RCC 7860 (cell line): ENCODE measurements around the gene GORASP2.

Experiments used
- DNase-seq: peaks from one replicate; pipeline ENCODE4 v3.0.0-alpha.2; 2015; ENCODE audit warnings: low spot score
- FAIRE-seq: peaks from 2 replicates; lab custom pipeline; 2012; peaks lifted over from hg19 to GRCh38; lab: Jason Lieb, UNC

The GORASP2 gene

DNA sequence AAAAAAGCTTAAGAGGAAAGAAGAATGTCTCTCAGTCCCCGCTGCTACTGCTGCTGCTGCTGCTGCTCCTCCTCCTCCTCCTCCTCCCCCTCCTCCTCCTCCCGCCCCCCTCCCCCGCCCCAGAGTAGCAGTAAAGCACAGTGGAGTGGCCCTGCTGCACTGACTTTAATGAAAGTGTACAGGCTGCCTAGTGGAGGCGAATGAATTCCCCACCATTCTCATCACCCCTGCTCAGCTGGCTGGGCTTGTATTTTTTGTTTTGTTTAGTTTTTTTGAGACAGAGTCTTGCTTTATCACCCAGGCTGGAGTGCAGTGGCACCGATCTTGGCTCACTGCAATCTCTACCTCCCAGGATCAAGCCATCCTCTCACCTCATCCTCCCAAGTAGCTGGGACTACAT, 34.3 kb downstream of the GORASP2 start:
- FAIRE-seq (no peak), DNase-seq (no peak)

DNA sequence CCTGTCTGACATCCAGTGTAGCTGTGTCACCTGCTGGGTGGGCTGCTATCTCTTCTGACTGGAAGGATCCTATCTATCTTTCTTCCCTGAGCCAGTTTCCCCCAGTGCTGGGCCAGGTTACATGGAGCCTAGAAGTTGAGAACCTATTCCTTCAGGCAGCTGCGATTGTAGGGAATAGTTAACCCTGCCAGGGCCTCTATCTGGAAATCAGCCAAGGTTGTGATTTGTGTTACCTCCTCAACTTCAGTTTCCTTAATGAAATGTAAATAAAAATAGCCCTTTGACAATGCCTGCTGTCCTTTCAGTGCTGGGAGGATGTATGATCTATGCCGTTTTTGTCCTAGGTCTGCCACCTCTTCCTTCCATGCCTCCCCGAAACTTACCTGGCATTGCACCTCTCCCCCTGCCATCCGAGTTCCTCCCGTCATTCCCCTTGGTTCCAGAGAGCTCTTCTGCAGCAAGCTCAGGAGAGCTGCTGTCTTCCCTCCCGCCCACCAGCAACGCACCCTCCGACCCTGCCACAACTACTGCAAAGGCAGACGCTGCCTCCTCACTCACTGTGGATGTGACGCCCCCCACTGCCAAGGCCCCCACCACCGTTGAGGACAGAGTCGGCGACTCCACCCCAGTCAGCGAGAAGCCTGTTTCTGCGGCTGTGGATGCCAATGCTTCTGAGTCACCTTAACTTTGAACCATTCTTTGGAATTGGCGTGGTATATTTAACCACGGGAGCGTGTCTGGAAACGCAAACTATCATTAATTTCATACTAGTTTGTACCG, 36.6 kb downstream of the GORASP2 start:
- FAIRE-seq (peak; percentile 88), DNase-seq (peak; percentile 77)

DNA sequence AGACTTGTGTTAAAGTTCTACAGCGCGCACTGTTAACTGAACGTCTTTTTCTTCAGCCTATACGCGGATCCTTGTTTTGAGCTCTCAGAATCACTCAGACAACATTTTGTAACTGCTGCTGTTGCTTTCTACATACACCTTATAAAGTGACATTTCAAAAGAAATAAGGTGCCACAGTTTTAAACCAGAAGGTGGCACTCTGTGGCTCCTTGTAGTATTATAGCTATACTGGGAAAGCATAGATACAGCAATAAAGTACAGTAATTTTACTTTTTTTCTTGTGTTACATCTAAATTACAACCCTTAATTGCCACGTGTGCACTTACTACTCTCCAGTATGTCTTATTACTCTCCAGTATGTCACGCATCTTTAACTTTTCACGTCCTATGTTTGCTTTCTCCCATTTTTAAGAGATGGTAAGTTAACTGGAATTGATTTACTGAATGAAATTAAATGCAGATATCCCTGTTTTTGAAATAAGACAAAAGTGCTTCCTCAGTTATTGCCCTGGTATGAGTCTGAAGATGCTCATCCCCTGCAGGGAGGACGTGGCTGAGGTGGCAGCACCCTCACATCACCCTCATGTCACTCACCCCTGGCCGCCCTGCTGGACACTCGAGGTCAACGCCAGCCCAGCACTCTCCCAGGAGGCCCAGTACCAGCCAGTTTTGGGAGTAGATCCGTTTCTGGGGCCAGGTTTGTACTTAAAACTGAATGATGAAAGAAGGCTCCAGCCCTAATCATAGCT, 37.8 kb downstream of the GORASP2 start:
- no peak for FAIRE-seq

DNA sequence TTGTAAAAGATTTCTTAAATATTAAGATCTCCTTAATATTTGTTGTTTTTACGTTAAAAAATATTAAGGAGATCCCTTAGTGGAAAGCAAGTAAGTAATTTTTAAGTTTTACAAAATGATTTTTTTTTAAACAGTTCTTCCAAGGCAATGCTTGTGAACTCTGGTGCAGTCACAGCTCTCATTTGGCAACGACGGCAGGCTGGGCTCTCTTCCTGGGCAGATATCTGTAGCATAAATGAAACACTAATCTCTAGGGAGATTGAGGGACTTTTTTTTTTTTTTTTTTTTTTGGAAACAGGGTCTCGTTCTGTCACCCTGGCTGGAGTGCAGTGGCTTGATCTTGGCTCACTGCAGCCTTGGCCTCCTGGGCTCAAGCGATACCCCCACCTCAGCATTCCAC, 38.5 kb downstream of the GORASP2 start:
- FAIRE-seq, result no peak
- no peak for DNase-seq

More for the DNA sequence above, 37.8 kb downstream of the GORASP2 start:
- no peak for DNase-seq

DNA sequence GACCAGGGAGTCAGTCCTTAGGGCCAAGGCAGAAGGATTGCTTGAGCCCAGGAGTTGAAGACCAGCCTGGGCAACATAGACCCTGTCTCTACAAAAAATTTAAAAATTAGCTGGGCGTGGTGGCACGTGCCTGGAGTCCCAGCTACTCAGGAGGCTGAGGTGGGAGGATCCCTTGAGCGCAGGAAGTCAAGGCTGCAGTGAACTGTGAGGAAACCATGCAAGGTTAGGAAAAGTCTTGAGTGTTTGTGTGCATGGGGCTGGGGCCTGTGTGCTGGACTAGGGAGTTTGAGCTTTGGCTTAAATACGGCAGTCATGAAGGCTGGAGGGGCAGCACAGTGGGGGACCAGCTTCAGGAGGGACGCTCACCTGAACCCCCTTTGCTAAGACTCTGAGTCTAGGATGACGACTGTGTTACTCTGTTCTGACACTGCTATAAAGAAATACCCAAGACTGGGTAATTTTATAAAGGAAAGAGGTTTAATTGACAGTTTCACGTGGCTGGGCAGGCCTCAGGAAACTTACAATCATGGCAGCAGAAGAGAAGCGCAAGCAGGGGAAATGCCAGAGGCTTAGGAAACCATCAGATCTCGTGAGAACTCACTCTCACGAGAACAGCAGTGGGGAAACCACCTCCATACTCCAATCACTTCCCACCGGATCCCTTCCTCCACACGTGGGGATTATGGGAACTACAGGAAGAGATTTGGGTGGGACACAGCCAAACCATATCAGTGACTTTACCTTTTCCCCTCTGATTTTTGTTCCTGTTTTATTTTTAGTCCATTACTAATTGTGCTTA, 39.4 kb downstream of the GORASP2 start:
- FAIRE-seq, result no peak
- no peak for DNase-seq

DNA sequence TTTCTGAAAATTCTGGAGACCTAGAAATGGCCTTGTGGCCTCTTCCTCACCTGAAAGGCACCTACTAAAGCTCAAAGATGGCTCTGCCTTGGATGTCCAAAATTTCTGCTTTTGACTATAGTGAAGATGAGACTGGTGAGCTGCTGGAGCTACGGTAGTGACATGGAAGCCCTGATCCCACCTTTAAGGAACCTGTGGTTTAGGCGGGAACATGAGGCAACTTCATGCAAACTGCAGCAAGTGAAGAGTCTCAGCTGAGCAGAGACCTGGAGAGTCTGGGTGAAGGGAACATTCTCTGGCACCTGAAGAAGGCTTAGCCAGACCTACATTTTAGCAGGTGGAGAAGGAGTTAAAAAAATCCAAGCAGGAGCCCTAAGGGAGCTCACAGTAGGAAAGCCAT, 40.0 kb downstream of the GORASP2 start:
- no peak for FAIRE-seq

DNA sequence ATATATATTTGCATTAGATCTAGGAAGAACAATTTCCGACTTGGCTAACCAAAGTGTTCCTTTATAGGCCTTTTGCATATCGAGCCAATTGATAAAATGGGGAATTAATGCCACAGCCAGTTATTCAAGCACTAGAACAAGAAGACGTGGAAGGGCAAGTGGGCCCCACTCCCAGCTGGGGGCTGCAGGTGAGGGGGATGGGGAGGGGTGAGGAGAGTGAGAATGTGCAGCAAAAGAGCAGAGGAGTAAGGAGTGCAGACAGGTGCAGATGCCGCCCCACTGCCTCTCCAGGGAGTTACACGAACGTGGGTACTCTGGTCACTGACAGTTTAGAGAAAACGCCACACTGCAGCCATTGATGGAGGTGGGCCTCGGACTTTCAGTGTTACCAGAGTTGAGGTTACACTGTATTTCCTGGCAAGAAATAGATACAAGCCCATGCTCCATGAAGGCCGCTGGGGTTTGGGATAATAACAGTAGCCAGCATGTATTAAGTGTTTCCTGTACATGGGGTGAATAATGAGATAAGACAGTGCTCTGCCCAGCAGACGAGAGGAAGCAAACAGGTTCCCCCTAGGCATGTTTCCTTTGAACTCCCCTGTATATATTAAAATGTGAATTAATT, 40.9 kb downstream of the GORASP2 start:
- DNase-seq, result no peak
- FAIRE-seq, result no peak

More for the DNA sequence above, 40.0 kb downstream of the GORASP2 start:
- no peak for DNase-seq

DNA sequence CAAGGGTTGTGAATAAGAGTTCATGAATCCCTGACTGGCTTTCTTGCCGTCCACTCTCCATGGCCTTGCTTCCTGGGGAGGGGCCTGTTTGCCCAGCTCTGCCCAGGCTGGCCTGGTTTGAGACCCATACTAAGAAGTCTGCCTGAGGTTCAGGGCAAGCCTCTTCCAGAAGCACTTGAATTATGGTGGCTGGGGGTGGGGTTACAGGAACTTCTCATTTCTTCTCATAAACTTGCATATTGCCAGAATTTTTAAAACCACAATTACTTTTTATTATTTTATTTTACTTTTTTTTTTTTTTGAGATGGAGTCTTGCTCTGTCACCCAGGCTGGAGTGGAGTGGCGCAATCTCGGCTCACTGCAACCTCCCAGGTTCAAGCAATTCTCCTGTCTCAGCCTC, 42.0 kb downstream of the GORASP2 start:
- FAIRE-seq (no peak), DNase-seq (no peak)

DNA sequence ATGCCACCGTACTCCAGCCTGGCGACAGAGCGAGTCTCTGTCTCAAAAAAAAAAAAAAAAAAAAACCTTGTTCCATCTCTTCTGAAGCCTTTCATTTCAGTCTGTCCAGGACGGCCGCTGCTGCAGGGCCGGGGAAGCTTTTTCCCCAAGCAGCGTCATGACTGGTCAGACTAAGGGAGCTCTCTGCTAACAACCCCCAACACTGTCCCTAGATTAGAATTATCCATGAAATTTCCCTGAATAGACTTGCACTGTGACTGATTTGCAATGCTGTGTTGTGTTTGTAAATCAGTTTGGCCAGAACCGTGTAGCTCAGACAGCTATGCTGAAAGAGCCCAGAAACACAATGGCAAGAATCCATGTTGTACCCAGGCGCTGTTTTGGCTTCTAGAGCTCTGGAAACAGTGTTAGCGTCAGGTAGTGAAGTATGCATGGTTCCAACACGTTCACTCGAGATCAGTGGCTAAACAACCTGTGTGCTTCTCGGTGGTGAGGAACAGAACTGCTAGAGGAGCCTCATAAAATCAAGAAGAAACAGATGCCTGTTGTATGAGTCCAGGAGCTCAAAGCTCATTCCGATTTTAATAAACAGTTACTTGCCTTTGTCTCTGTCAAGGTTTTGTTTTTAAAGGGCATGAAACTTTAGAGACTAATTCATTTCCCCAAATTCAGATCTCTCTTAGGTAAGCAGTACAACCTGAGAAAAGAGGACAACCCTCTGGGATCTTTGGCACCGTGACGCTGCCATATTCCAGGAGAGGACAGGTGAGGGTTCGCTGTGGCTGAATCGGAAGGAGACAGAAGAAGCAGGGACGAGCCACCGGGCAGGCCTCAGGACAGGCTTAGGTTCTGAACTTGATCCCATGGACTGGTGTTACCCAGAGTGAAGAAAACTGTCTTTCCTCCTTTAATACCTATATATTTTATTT, 43.5 kb downstream of the GORASP2 start:
- FAIRE-seq (no peak), DNase-seq (no peak)

DNA sequence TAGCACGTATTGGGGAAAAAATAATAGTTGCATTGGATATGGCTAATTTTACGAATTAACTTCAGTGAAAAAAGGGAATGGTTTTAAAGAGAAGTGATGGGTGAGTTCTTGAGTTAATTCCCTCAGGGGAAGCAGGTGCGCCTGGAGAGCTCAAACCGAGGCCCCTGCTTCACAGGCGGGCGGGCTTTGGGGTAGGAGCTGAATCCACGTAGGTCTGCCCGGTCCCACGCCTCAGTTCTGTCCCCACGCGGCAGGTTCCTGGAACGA, 44.1 kb downstream of the GORASP2 start:
- no peak for DNase-seq
- no peak for FAIRE-seq

DNA sequence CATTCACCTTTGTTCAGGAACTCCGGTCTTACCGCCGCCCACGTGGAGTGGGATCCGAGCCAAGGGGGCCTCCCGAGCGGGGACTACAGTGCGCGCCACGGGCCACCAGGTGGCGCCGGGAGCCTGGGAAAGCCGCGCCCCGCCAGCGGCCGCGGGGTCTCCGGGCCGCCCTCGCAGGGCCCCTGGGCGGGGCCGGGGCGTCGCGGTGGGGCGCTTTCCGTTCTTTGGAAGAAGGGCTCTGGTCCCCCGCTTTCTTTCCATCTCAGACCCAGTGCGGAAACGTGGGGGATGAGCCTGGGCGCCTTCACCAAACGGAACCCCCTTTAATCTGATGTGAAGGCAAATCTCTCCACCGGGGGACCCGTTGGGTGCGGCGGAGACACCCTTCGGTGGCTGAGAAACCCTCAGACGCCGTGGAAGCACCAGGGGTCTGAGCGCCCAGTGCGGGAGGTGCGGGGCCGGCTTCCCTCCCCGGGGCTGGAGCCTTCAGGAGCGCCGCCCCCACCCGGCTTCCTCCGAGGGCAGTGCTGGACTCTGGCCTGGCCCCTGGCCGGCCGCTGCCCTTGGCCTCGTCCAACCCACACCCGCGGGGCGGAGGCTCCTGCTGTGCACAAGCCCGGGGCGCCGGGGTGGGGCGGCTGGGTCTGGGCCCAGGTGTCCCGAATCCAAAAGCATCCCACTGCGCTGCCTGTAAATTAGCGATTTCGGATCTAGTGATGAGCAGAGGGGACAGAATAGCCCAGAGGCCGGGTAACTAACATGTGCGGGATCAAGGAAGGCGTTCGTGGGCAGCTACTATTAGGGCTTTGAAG, 44.6 kb downstream of the GORASP2 start:
- FAIRE-seq, result no peak
- DNase-seq, result peak; percentile 67

DNA sequence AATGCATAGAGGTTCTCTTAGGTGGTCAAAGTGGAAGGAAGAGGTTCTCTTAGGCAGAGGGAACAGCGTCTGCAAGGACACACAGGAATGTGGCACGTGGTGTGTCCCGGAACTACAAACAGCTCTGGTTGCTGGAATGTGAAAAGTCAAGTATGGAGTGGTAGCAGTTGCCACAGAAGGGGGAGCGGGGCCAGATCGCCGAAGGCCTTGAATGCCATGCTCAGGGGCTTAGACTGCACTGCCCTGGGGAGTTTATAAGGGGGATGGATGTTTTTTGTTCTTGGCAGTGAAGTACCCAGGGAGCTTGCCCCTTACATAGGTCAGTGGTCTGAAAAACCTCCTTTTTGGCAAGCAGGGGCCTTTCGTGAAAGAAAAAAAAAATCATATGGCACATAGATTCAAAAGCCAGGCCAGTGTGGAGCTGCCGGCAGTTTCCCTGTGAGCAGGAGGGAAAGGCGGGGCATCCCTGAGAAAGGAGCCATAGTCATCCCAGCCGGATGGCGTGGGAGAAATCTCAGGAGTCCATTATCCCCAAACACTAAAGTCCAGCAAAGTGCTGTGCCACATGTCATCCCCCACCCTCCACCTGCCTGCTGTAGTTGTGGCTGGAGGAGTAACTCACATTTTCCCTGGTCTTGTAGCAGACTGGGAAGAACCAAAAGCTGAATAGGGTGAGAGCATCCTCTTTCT, 45.4 kb downstream of the GORASP2 start:
- FAIRE-seq (no peak), DNase-seq (no peak)

DNA sequence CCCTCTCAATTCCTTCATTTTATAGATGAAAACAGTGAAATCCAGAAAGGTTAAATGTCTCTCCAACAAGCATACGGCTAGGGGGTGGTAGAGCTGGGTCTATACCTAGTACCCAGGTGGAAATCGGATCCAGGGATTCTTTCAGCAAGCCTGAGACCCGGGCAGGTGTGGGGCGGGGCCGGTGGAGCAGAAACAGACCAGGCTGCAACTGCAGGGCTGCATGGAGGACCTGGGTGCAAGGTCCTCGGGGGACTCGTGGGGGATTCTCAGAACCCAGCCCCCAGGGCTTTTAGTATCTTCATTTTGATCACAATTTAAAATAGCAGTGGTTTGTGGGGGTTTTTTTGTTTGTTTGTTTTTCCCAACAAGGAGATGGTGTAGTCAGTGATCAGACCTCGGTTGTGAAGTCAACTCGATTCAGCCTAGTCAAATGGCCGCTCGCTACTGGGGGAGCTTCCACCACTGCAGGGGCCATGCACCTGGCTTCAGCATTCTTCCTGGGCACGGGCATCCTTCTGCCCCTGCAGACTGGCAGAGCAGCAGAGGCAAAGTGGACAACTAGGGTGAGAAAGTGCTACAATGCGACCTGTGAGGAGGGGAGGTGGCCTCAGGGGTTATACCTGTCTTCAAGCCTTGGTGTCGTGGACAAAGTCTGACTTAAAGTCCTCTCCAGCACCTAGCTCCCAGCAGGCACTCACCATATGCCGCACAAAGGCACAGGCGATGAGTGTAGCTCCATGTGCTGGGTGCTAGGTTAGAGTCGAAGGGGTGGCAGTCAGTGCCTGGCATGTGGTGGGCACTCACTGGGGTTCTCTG, 46.3 kb downstream of the GORASP2 start:
- FAIRE-seq (no peak), DNase-seq (no peak)

DNA sequence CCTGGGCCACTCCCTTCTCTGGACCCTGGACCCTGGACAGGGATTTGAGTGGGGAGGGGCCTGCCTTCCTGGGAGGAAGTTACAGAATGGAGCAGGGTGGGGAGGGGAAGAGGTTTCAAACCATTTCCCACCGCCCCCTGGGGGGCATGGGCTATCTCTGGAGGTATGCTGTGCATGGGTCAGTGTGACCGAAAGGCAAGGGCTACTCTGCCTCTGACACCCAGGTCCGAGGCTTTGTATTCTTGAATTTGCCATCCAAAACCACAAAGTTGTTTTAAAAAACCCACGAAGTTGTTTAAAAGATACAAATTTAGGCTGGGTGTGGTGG, 46.9 kb downstream of the GORASP2 start:
- FAIRE-seq (no peak), DNase-seq (no peak)

DNA sequence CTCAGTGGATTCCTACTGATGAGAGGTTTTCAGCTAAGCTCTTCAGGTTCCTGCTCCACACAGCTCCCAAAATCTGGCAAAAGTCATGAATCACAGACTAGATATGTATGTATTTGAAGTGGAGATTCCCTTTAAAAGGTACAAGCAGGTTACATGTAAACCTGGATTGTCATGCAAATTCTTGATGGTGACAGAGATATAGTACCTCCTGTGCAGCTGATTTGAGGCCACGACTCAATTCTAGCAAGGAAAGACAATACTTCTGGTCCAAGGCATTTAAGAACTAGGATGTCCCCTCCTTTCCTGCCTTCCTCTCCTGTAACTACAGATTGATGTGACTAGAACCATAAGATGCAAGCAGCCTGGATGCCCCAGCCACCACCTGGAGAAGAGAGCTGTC, 55.0 kb downstream of the GORASP2 start:
- FAIRE-seq, result no peak
- no peak for DNase-seq

DNA sequence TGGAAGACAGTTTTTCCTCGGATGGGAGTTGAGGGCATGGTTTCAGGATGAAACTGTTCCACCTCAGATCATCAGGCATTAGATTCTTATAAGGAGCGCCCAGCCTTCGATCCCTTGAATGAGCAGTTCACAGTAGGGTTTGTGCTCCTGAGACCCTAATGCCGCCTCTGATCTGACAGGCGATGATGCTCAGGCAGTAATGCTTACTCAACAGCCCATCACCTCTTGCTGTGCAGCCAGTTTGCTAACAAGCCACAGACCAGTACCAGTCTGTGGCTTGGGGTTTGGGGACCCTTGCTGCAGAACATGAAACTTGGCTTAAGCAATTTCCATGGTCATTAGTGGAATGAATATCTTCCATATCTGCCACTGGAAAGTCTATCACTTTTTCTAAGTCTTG, 56.4 kb downstream of the GORASP2 start:
- no peak for FAIRE-seq
- DNase-seq, result peak; percentile 2

DNA sequence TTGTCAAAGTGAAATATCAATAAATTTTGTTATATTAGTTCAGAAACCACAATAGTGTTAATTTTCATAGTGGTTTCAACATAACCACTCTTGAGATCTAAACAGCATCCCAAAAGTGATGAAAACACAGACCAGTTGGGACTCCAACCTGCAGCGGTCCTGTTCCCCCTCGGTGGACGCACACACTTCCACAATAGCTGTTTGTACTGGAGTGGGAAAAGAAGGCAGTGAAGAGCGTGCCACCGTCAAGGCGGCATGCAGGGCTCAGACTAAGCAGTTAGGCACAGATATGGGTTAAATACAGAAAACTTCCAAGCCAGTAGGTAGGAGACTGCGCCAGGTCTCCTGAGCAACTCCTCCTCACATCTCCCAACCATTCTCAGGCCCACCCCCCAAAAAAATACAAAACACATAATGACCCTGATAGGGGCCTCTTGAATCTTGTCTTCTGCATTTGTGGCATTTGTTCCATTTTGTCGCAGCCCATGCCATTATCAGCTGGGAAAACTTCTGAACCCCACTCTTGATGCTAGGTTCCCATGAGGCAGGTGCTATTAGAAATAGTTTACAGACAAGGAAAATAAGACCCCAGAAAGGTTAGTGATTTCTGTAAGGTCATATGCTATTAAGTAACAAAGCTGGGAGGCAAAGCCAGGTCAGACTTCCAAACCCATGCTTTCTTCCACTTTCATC, 57.7 kb downstream of the GORASP2 start:
- FAIRE-seq (no peak), DNase-seq (peak; percentile 2)
